ENCODE data around the gene CDC16.
"Not testable (repeated sequence)": the region's sequence is repeated elsewhere in the genome, so short reads cannot be mapped to it uniquely, and the experiment has no call there.

Gene CDC16

GRCh38 chr13:114235697-114236096 lies 1.0 kb downstream of the CDC16 start:
- Histone ChIP-seq H3K9me3 (ENCODE audit: control insufficient read depth, insufficient read depth, low read length) (no peaks in the 10 kb centered on the region), H3K4me1 (ENCODE audit: insufficient read depth, low read length) (peaks cover 12% of the 10 kb centered on the region), H3K36me3 (ENCODE audit: insufficient read depth, low read length) (peaks cover 18% of the 10 kb centered on the region), H3K9ac (ENCODE audit: low read depth, low read length) (peak overlapping the region; percentile 91)

GRCh38 chr13:114236227-114236626 lies 1.5 kb downstream of the CDC16 start:
- Histone ChIP-seq H3K36me3 (ENCODE audit: insufficient read depth, low read length) (peaks cover 20% of the 10 kb centered on the region), H3K4me1 (ENCODE audit: insufficient read depth, low read length) (peaks cover 10% of the 10 kb centered on the region), H3K9ac (ENCODE audit: low read depth, low read length) (peak overlapping the region; percentile 91), H3K9me3 (ENCODE audit: control insufficient read depth, insufficient read depth, low read length) (no peaks in the 10 kb centered on the region)

DNA sequence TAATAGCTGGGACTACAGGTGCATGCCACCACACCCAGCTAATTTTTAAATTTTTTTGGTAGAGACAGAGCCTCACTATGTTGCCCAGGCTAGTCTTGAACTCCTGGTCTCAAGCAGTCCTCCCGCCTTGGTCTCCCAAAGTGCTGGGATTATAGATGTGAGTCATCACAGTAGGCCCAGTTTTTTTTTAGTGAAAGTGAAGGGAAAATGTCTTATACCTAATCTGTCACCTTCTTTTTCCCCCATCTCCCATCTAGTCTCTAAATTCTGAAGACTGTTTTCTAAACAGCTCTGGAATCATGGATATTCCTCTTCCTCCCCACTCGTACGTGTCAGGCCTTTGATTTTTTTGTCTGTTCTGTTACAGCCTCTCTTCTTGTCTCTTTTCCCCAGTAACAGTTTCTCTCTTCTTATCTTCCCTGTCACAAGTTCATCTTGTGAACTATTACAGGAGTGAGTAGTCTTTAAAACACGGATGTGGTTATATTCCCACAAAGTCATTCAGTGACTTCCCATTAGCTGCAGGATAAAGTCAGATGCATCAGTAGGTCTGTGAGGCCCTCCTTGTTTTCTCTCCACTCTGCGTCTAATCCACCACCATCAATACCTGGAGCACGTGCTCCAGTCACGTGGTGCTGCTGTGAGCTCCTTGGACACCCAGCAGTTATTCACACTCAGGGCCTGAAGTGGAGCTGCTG lies 2.9 kb downstream of the CDC16 start:
- Histone ChIP-seq H3K36me3 (ENCODE audit: insufficient read depth, low read length) (peaks cover 33% of the 10 kb centered on the region), H3K9me3 (ENCODE audit: control insufficient read depth, insufficient read depth, low read length) (no peaks in the 10 kb centered on the region), H3K4me1 (ENCODE audit: insufficient read depth, low read length) (peaks cover 10% of the 10 kb centered on the region), H3K9ac (ENCODE audit: low read depth, low read length) (no peak overlapping the region)

DNA sequence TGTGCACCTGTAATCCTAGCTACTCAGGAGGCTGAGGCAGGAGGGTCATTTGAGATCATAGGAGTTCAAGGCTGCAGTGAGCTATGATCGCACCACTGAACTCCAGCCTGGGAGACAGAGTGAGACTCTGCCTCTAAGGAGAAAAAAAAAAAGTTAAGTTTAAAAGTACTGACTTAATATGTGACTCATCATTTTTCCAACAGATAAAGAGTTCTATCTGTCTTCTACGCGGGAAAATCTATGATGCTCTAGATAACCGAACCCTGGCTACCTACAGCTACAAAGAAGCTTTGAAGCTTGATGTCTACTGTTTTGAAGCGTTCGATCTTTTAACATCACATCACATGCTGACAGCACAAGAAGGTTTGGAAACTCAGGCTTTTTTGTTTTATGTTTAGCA lies 7.2 kb downstream of the CDC16 start:
- Histone ChIP-seq H3K9ac (ENCODE audit: low read depth, low read length) (no peak overlapping the region), H3K4me1 (ENCODE audit: insufficient read depth, low read length) (no peaks in the 10 kb centered on the region), H3K9me3 (ENCODE audit: control insufficient read depth, insufficient read depth, low read length) (no peaks in the 10 kb centered on the region), H3K36me3 (ENCODE audit: insufficient read depth, low read length) (peaks cover 50% of the 10 kb centered on the region)

GRCh38 chr13:114243971-114244370 lies 9.3 kb downstream of the CDC16 start:
- no peak overlapping the region for H3K9ac ChIP-seq (ENCODE audit: low read depth, low read length)
- peaks cover 45% of the 10 kb centered on the region for H3K36me3 ChIP-seq (ENCODE audit: insufficient read depth, low read length)
- H3K4me1 ChIP-seq (ENCODE audit: insufficient read depth, low read length), result no peaks in the 10 kb centered on the region
- no peaks in the 10 kb centered on the region for H3K9me3 ChIP-seq (ENCODE audit: control insufficient read depth, insufficient read depth, low read length)

DNA sequence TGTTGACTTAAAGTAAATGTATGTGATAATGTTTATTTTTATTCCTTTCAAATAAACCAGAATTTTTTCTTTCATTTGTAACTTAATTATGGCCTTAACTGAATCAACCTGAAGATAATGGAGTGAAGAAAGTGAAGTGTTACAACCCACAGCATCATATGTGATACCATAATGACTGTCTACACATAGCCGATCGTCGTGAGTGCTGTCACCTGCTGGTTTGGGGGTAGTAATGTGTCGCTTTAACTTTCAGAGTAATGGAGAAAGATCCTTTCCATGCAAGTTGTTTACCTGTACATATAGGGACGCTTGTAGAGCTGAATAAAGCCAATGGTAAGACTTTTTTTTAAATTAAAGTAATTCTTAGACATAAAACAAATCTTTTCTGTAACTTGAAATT lies 9.9 kb downstream of the CDC16 start:
- no peaks in the 10 kb centered on the region for H3K9me3 ChIP-seq (ENCODE audit: control insufficient read depth, insufficient read depth, low read length)
- H3K36me3 ChIP-seq (ENCODE audit: insufficient read depth, low read length), result peaks cover 39% of the 10 kb centered on the region
- no peak overlapping the region for H3K9ac ChIP-seq (ENCODE audit: low read depth, low read length)
- no peaks in the 10 kb centered on the region for H3K4me1 ChIP-seq (ENCODE audit: insufficient read depth, low read length)

- Histone ChIP-seq H3K4me1 (ENCODE audit: insufficient read depth, low read length) (no peaks in the 10 kb centered on the region), H3K36me3 (ENCODE audit: insufficient read depth, low read length) (peaks cover 31% of the 10 kb centered on the region), H3K9ac (ENCODE audit: low read depth, low read length) (no peak overlapping the region), H3K9me3 (ENCODE audit: control insufficient read depth, insufficient read depth, low read length) (no peaks in the 10 kb centered on the region)
Observed at GRCh38 chr13:114248011-114248410, 13.3 kb downstream of the CDC16 start.

DNA sequence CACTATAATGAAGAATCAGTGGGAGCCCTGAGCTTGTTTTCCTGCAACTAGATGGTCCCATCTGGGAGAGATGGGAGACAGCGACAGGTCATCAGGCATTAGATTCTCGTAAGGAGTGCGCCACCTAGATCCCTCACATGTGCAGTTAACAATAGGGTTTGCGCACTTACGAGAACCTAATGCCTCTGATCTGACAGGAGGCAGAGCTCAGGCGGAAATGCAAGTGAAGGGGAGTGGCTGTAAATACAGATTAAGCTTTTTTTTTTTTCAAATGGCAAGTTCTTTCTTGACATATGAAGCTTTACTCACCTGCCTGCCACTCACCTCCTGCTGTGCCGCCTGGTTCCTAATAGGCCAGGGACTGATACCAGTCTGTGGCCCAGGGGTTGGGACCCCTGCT lies 14.4 kb downstream of the CDC16 start:
- Histone ChIP-seq H3K4me1 (ENCODE audit: insufficient read depth, low read length) (no peaks in the 10 kb centered on the region), H3K9ac (ENCODE audit: low read depth, low read length) (no peak overlapping the region), H3K36me3 (ENCODE audit: insufficient read depth, low read length) (peaks cover 32% of the 10 kb centered on the region), H3K9me3 (ENCODE audit: control insufficient read depth, insufficient read depth, low read length) (no peaks in the 10 kb centered on the region)

DNA sequence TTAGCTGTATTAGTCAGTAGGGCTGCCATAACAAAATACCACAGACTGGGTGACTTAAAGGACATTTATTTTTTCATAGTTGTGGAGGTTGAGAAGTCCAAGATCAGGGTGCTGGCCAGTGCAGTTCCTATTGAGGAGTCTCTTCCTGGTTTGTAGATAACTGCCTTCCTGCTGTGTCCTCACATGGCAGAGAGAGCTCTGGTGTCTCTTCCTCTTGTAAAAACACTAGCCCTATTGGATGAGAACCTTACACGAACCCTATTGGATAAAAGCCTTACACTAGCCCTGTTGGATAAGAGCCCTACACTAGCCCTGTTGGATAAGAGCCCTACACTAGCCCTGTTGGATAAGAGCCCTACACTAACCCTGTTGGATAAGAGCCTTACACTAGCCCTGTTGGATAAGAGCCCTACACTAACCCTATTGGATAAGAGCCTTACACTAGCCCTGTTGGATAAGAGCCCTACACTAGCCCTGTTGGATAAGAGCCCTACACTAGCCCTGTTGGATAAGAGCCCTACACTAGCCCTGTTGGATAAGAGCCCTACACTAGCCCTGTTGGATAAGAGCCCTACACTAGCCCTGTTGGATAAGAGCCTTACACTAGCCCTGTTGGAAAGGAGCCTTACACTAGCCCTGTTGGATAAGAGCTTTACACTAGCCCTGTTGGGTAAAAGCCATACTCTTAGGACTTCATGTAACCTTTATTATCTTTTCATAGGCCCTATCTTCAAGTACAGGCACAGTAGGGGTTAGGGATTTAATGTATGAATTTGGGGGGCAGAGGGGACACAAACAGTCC lies 17.1 kb downstream of the CDC16 start:
- H3K36me3 ChIP-seq (ENCODE audit: insufficient read depth, low read length), result peaks cover 26% of the 10 kb centered on the region
- not testable (repeated sequence) for H3K9ac ChIP-seq (ENCODE audit: low read depth, low read length); H3K4me1 ChIP-seq (ENCODE audit: insufficient read depth, low read length); H3K9me3 ChIP-seq (ENCODE audit: control insufficient read depth, insufficient read depth, low read length)

- Histone ChIP-seq H3K36me3 (ENCODE audit: insufficient read depth, low read length) (peaks cover 42% of the 10 kb centered on the region), H3K9me3 (ENCODE audit: control insufficient read depth, insufficient read depth, low read length) (no peaks in the 10 kb centered on the region), H3K9ac (ENCODE audit: low read depth, low read length) (no peak overlapping the region), H3K4me1 (ENCODE audit: insufficient read depth, low read length) (peaks cover 17% of the 10 kb centered on the region; the same call in 1 of the 2 replicates)
Observed at GRCh38 chr13:114256547-114256946, 21.9 kb downstream of the CDC16 start.

GRCh38 chr13:114257014-114257413 lies 22.3 kb downstream of the CDC16 start:
- H3K9ac ChIP-seq (ENCODE audit: low read depth, low read length), result no peak overlapping the region
- no peaks in the 10 kb centered on the region for H3K9me3 ChIP-seq (ENCODE audit: control insufficient read depth, insufficient read depth, low read length)
- H3K36me3 ChIP-seq (ENCODE audit: insufficient read depth, low read length), result peaks cover 42% of the 10 kb centered on the region
- H3K4me1 ChIP-seq (ENCODE audit: insufficient read depth, low read length), result peaks cover 17% of the 10 kb centered on the region; the same call in 1 of the 2 replicates

GRCh38 chr13:114258589-114258988 lies 23.9 kb downstream of the CDC16 start:
- Histone ChIP-seq H3K4me1 (ENCODE audit: insufficient read depth, low read length) (peaks cover 17% of the 10 kb centered on the region; the same call in 1 of the 2 replicates), H3K9me3 (ENCODE audit: control insufficient read depth, insufficient read depth, low read length) (no peaks in the 10 kb centered on the region), H3K9ac (ENCODE audit: low read depth, low read length) (no peak overlapping the region), H3K36me3 (ENCODE audit: insufficient read depth, low read length) (peaks cover 47% of the 10 kb centered on the region)

DNA sequence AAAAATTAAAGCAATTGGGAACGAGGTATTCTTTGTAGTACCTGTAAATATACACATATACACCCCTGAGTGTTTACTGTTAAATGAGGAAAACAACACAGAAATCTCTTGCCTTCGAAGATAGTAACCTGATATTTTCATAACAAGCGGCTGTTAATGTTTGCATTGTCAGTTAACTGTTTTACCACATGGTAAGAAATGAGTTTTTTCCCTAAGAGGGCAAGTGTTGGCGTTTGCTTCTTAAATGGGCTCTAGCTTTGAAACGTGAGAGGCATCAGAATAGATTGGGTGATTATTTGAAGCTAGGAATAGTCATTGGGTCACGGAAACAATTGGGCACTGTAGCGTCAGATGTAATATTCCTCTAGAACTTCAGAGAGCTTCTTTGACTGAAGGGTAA lies 24.7 kb downstream of the CDC16 start:
- Histone ChIP-seq H3K4me1 (ENCODE audit: insufficient read depth, low read length) (peaks cover 17% of the 10 kb centered on the region; the same call in 1 of the 2 replicates), H3K36me3 (ENCODE audit: insufficient read depth, low read length) (peaks cover 51% of the 10 kb centered on the region), H3K9me3 (ENCODE audit: control insufficient read depth, insufficient read depth, low read length) (no peaks in the 10 kb centered on the region), H3K9ac (ENCODE audit: low read depth, low read length) (no peak overlapping the region)

- H3K9ac ChIP-seq (ENCODE audit: low read depth, low read length), result no peak overlapping the region
- H3K9me3 ChIP-seq (ENCODE audit: control insufficient read depth, insufficient read depth, low read length), result no peaks in the 10 kb centered on the region
- peaks cover 55% of the 10 kb centered on the region for H3K36me3 ChIP-seq (ENCODE audit: insufficient read depth, low read length)
- H3K4me1 ChIP-seq (ENCODE audit: insufficient read depth, low read length), result peaks cover 17% of the 10 kb centered on the region; the same call in 1 of the 2 replicates
Observed at GRCh38 chr13:114259974-114260373, 25.3 kb downstream of the CDC16 start.

DNA sequence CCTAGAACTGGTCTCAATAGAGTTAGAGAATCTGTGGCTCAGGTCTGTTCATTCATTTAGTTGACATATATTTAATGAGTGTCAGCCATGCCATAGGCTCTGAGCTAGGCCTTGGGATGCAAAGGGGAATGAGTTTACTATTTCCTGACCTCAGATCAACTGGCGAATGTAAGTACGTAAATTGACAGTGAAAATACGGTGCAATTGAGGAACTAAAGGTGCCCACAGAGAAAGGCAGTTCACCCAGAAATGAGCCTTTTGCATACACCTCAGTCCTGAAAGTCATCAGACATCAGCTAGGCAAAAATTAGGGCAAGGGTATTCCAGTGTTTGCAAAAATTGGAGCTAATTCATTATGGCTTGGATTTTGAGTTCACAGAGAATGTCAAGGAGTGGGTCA lies 26.1 kb downstream of the CDC16 start:
- peaks cover 17% of the 10 kb centered on the region; the same call in 1 of the 2 replicates for H3K4me1 ChIP-seq (ENCODE audit: insufficient read depth, low read length)
- no peaks in the 10 kb centered on the region for H3K9me3 ChIP-seq (ENCODE audit: control insufficient read depth, insufficient read depth, low read length)
- H3K9ac ChIP-seq (ENCODE audit: low read depth, low read length), result no peak overlapping the region
- H3K36me3 ChIP-seq (ENCODE audit: insufficient read depth, low read length), result peaks cover 52% of the 10 kb centered on the region
